ENCODE measurements around the gene ARSB. TPM values are rescaled to one million over a fixed set of nuclear protein-coding genes. Genes with fewer than 3 reads are reported as not detected.

Gene ARSB
- total RNA-seq, 4 donors from 2014 or later: 10.0 to 17.4 (median 13.9) TPM

- Histone ChIP-seq H3K9me3 (no peaks in the 10 kb centered on the region), H3K27me3 (no peaks in the 10 kb centered on the region), H3K4me3 (replicated peaks in 1 of 3) (no peak overlapping the region), H3K36me3 (no peaks in the 10 kb centered on the region), H3K4me1 (no peaks in the 10 kb centered on the region), H3K27ac (no peak overlapping the region)
- TF ChIP-seq, protein P1, sequence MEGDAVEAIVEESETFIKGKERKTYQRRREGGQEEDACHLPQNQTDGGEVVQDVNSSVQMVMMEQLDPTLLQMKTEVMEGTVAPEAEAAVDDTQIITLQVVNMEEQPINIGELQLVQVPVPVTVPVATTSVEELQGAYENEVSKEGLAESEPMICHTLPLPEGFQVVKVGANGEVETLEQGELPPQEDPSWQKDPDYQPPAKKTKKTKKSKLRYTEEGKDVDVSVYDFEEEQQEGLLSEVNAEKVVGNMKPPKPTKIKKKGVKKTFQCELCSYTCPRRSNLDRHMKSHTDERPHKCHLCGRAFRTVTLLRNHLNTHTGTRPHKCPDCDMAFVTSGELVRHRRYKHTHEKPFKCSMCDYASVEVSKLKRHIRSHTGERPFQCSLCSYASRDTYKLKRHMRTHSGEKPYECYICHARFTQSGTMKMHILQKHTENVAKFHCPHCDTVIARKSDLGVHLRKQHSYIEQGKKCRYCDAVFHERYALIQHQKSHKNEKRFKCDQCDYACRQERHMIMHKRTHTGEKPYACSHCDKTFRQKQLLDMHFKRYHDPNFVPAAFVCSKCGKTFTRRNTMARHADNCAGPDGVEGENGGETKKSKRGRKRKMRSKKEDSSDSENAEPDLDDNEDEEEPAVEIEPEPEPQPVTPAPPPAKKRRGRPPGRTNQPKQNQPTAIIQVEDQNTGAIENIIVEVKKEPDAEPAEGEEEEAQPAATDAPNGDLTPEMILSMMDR (IDR thresholded peaks at IDR 0.05): no peak
- no peak for TF ChIP-seq POLR2A (IDR thresholded peaks at IDR 0.05)
- no peak for DNase-seq
- intact Hi-C loops (cut with DNase I): no loop called here
- 44 to 67% methylated on average over 2 of the region's 2 CpGs for WGBS, 2 donors
Observed at GRCh38 chr5:78783434-78784130, 201.5 kb downstream of the ARSB start.

GRCh38 chr5:78782728-78783127, 202.4 kb downstream of the ARSB start:
- H3K4me3 ChIP-seq (replicated peaks in 1 of 3): no peak overlapping the region
- no peaks in the 10 kb centered on the region for H3K4me1 ChIP-seq
- no peak for DNase-seq
- H3K36me3 ChIP-seq: no peaks in the 10 kb centered on the region
- 88 to 93% methylated on average over 1 of the region's 1 CpG for WGBS, 2 donors
- no peak overlapping the region for H3K27ac ChIP-seq
- no peaks in the 10 kb centered on the region for H3K9me3 ChIP-seq
- intact Hi-C loops (cut with DNase I): no loop called here
- TF ChIP-seq POLR2A (IDR thresholded peaks at IDR 0.05): no peak
- TF ChIP-seq, protein P1 (IDR thresholded peaks at IDR 0.05): no peak
- no peaks in the 10 kb centered on the region for H3K27me3 ChIP-seq

DNA sequence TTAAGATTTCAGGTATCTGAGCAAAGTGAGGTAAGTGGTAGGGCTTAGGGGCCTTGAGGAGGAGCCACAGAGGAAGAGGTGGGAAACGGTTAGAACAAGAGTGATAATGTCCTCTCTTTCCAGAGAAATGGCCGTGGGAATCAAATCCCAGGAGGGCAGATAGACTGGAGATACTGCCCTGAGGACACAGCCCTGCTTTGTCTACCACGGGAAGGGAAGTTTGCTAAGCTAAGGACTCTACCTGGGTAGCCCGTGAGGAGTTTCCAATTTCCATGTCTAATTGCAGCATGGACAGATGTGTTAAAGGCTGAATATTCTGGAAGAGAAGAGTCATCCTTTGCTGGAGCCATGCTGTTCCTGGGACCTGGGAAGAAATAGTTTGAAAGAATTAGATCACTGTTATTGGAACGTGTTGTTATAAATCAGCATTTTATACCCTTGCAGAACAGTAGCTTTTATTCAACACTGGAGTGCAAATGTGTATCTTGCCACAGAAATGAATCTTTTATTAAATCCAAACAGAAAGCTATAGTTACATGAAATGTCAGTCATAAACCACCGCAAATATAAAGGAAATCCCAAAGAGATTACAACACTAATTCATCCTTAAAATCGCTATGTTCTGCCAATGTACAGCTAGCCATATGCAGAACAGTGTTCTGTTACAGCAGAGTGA, 203.4 kb downstream of the ARSB start:
- H3K36me3 ChIP-seq: no peaks in the 10 kb centered on the region
- 87 to 91% methylated on average over 7 of the region's 7 CpGs for WGBS, 2 donors
- no peaks in the 10 kb centered on the region for H3K9me3 ChIP-seq
- H3K27ac ChIP-seq: no peak overlapping the region
- DNase-seq: no peak
- no peaks in the 10 kb centered on the region for H3K4me1 ChIP-seq
- TF ChIP-seq, protein P1 (IDR thresholded peaks at IDR 0.05): no peak
- TF ChIP-seq POLR2A (IDR thresholded peaks at IDR 0.05): no peak
- H3K27me3 ChIP-seq: no peaks in the 10 kb centered on the region
- H3K4me3 ChIP-seq (replicated peaks in 1 of 3): no peak overlapping the region
- intact Hi-C loops (cut with DNase I): no loop called here

- H3K27ac ChIP-seq: no peak overlapping the region
Observed at GRCh38 chr5:78779771-78780616, 205.1 kb downstream of the ARSB start.

More at GRCh38 chr5:78779771-78780616, 205.1 kb downstream of the ARSB start:
- no peaks in the 10 kb centered on the region for H3K27me3 ChIP-seq
- no peak for DNase-seq
- intact Hi-C loops (cut with DNase I): no loop called here
- H3K4me1 ChIP-seq: no peaks in the 10 kb centered on the region
- 77 to 78% methylated on average over 12 of the region's 12 CpGs for WGBS, 2 donors
- TF ChIP-seq, protein P1 (IDR thresholded peaks at IDR 0.05): no peak
- no peak for TF ChIP-seq POLR2A (IDR thresholded peaks at IDR 0.05)
- no peaks in the 10 kb centered on the region for H3K9me3 ChIP-seq
- H3K4me3 ChIP-seq (replicated peaks in 1 of 3): no peak overlapping the region
- H3K36me3 ChIP-seq: no peaks in the 10 kb centered on the region
